H1 (cell line): ENCODE measurements around the gene TGM6. TPM values are rescaled to one million over a fixed set of nuclear protein-coding genes. Genes with fewer than 3 reads are reported as not detected.

ENCODE experiments used
- CTCF ChIA-PET: fragments of 300-600 bp; sonication (Branson Sonifier 250); formaldehyde crosslinking; loops from one replicate; lab custom pipeline; 2021; ENCODE audit not compliant: partially characterized antibody; lab: Charles Lee
- POLR2A ChIA-PET: fragments of 300-600 bp; sonication (Branson Sonifier 250); formaldehyde crosslinking; loops from one replicate; lab custom pipeline; 2021; ENCODE audit warnings: inconsistent platforms; ENCODE audit not compliant: partially characterized antibody; lab: Charles Lee
- DNase-seq, 2 experiments: peaks; one replicate each; pipeline versions ENCODE4 v3.0.0 to v3.0.0-alpha.2; 2010 to 2022; ENCODE audit warnings: low spot score in 2 of 2, low read depth in 1 of 2, mixed read lengths in 1 of 2
- FAIRE-seq: peaks from 2 replicates; lab custom pipeline; 2011; peaks lifted over from hg19 to GRCh38; lab: Jason Lieb, UNC
- H2AFZ ChIP-seq: 2 replicates; pipeline ENCODE4 v1.8.1; 2012; ENCODE audit warnings: low read length, inconsistent platforms
- H2AK5ac ChIP-seq: 2 replicates; pipeline ENCODE4 v1.6.1; 2013; ENCODE audit warnings: low read depth, low read length
- H2BK120ac ChIP-seq: replicated peaks from 2 replicates; pipeline ENCODE3; 2013; ENCODE audit warnings: low read depth, low read length, inconsistent platforms
- H2BK12ac ChIP-seq: 2 replicates; pipeline ENCODE4 v1.6.1; 2013; ENCODE audit warnings: low read depth, low read length
- H2BK15ac ChIP-seq: 2 replicates; pipeline ENCODE4 v1.6.1; 2013; ENCODE audit warnings: low read length
- H2BK20ac ChIP-seq: 2 replicates; pipeline ENCODE4 v1.6.1; 2013; ENCODE audit warnings: low read length
- H2BK5ac ChIP-seq: 2 replicates; pipeline ENCODE4 v1.6.1; 2013; ENCODE audit warnings: low read depth, low read length
- H3K14ac ChIP-seq: 2 replicates; pipeline ENCODE4 v1.6.1; 2013; ENCODE audit warnings: inconsistent platforms; ENCODE audit not compliant: insufficient read length
- H3K18ac ChIP-seq: 2 replicates; pipeline ENCODE4 v1.6.1; 2013; ENCODE audit warnings: low read length; ENCODE audit errors: extremely low read depth
- H3K23ac ChIP-seq: 2 replicates; pipeline ENCODE4 v1.6.1; 2013; ENCODE audit warnings: inconsistent platforms; ENCODE audit not compliant: insufficient read length
- H3K23me2 ChIP-seq: 2 replicates; pipeline ENCODE4 v1.6.1; 2013; ENCODE audit warnings: low read depth, low read length
- H3K27ac ChIP-seq: 2 replicates; pipeline ENCODE4 v1.6.1; 2011; ENCODE audit warnings: low read depth, low read length, inconsistent platforms
- H3K27me3 ChIP-seq, 4 experiments: replicated peaks in 1 of 4; 1 replicate in 1 of 4; 2 replicates in 3 of 4; pipeline versions ENCODE4 v1.6.1 to v1.8.1; 2011 to 2013; ENCODE audit warnings: low read length in 3 of 4, mild to moderate bottlenecking in 3 of 4, inconsistent platforms in 2 of 4, mixed read lengths in 2 of 4, moderate library complexity in 1 of 4; ENCODE audit not compliant: control insufficient read depth in 3 of 4, insufficient read depth in 3 of 4; ENCODE audit errors: extremely low read depth in 1 of 4
- H3K36me3 ChIP-seq, 4 experiments: 2 replicates each; pipeline versions ENCODE4 v1.6.1 to v1.8.1; 2011 to 2013; ENCODE audit warnings: mild to moderate bottlenecking in 4 of 4, low read length in 3 of 4, moderate library complexity in 2 of 4, control low read depth in 1 of 4, inconsistent platforms in 1 of 4; ENCODE audit not compliant: insufficient read depth in 4 of 4, control insufficient read depth in 2 of 4
- H3K4ac ChIP-seq: replicated peaks from 2 replicates; pipeline ENCODE3; 2013; ENCODE audit warnings: low read length, low read depth, mixed read lengths, inconsistent platforms; ENCODE audit not compliant: insufficient read length
- H3K4me1 ChIP-seq, 4 experiments: replicated peaks in 1 of 4; 1 replicate in 1 of 4; 2 replicates in 3 of 4; pipeline versions ENCODE4 v1.6.1 to v1.8.1; 2011 to 2013; ENCODE audit warnings: low read length in 3 of 4, inconsistent platforms in 2 of 4, mixed read lengths in 1 of 4; ENCODE audit not compliant: insufficient read depth in 4 of 4, control insufficient read depth in 3 of 4
- H3K4me2 ChIP-seq, 2 experiments: 2 replicates each; pipeline versions ENCODE4 v1.6.1 to v1.8.1; 2011 to 2013; ENCODE audit warnings: low read depth in 2 of 2, low read length in 2 of 2, control low read depth in 1 of 2, inconsistent platforms in 1 of 2, mild to moderate bottlenecking in 1 of 2; ENCODE audit not compliant: insufficient read depth in 1 of 2
- H3K4me3 ChIP-seq, 4 experiments: fragments of 200-600, 300-600 bp in 1 of 4; sonication (generic), shearing (Covaris generic), sonication (Bioruptor Twin) in 1 of 4; 2 replicates each; pipeline versions ENCODE4 v1.5.1 to v1.8.1; 2011 to 2016; ENCODE audit warnings: low read length in 4 of 4, low read depth in 3 of 4, control low read depth in 2 of 4, inconsistent platforms in 2 of 4, mild to moderate bottlenecking in 2 of 4, mixed read lengths in 1 of 4, moderate library complexity in 1 of 4; ENCODE audit not compliant: insufficient read depth in 2 of 4; ENCODE audit errors: extremely low read depth in 1 of 4
- H3K56ac ChIP-seq: replicated peaks from 2 replicates; pipeline ENCODE3; 2013; ENCODE audit warnings: low read depth, mild to moderate bottlenecking, mixed read lengths, low read length, inconsistent platforms; ENCODE audit not compliant: insufficient read length
- H3K79me1 ChIP-seq: 2 replicates; pipeline ENCODE4 v1.6.1; 2013; ENCODE audit warnings: low read depth, low read length, control low read depth
- H3K79me2 ChIP-seq, 2 experiments: 2 replicates each; pipeline versions ENCODE4 v1.6.1 to v1.8.1; 2012 to 2013; ENCODE audit warnings: low read length in 2 of 2, mild to moderate bottlenecking in 2 of 2, inconsistent platforms in 1 of 2; ENCODE audit not compliant: insufficient read depth in 2 of 2, control insufficient read depth in 1 of 2
- H3K9ac ChIP-seq, 4 experiments: replicated peaks in 1 of 4; 1 replicate in 1 of 4; 2 replicates in 3 of 4; pipeline versions ENCODE4 v1.6.1 to v1.8.1; 2011 to 2013; ENCODE audit warnings: low read depth in 3 of 4, low read length in 3 of 4, control low read depth in 2 of 4, mild to moderate bottlenecking in 2 of 4, moderate library complexity in 2 of 4, inconsistent platforms in 1 of 4; ENCODE audit errors: extremely low read depth in 1 of 4
- H3K9me3 ChIP-seq, 2 experiments: 2 replicates each; pipeline versions ENCODE4 v1.6.1 to v1.8.1; 2012 to 2013; ENCODE audit warnings: mild to moderate bottlenecking in 2 of 2, moderate library complexity in 2 of 2, control low read depth in 1 of 2, inconsistent platforms in 1 of 2, low read depth in 1 of 2, low read length in 1 of 2, mixed read lengths in 1 of 2; ENCODE audit not compliant: insufficient read depth in 2 of 2
- H4K20me1 ChIP-seq, 2 experiments: replicated peaks in 1 of 2; 2 replicates each; pipeline versions ENCODE3 to v1.8.1; 2011 to 2013; ENCODE audit warnings: inconsistent platforms in 2 of 2, low read length in 2 of 2, mild to moderate bottlenecking in 1 of 2; ENCODE audit not compliant: insufficient read depth in 2 of 2, control insufficient read depth in 1 of 2
- H4K5ac ChIP-seq: 2 replicates; pipeline ENCODE4 v1.6.1; 2013; ENCODE audit warnings: low read length, low read depth, mixed read lengths, inconsistent platforms; ENCODE audit not compliant: insufficient read length
- H4K8ac ChIP-seq: 2 replicates; pipeline ENCODE4 v1.8.0; 2013; ENCODE audit warnings: mild to moderate bottlenecking, moderate library complexity, low read length, inconsistent platforms; ENCODE audit not compliant: insufficient read depth; ENCODE audit errors: extremely low read depth
- H4K91ac ChIP-seq: replicated peaks from 2 replicates; pipeline ENCODE3; 2013; ENCODE audit warnings: low read length, mixed read lengths, inconsistent platforms; ENCODE audit not compliant: insufficient read length
- FOSL1 ChIP-seq: IDR thresholded peaks from 2 replicates; pipeline ENCODE4 v1.6.1; 2011; ENCODE audit warnings: mild to moderate bottlenecking, low read depth, low read length, moderate library complexity; ENCODE audit not compliant: insufficient read depth
- HDAC2 ChIP-seq, 2 experiments: fragments of 300-600 bp in 1 of 2; sonication (generic) in 1 of 2; IDR thresholded peaks; 2 replicates each; pipeline ENCODE4 v1.6.1; 2011 to 2012; ENCODE audit warnings: low read depth in 2 of 2, low read length in 2 of 2, mild to moderate bottlenecking in 2 of 2, moderate library complexity in 2 of 2, borderline replicate concordance in 1 of 2, inconsistent platforms in 1 of 2
- WGBS, 2 experiments: shearing (Covaris generic) in 1 of 2; methylation state at CpG; one replicate each; pipeline versions ENCODE4 v1.1.6 to v1.1.7; 2013 to 2015; ENCODE audit warnings: low lambda C conversion rate in 2 of 2, mixed read lengths in 2 of 2, inconsistent platforms in 1 of 2, low coverage in 1 of 2, missing lambda C conversion rate in 1 of 2; ENCODE audit not compliant: insufficient replicate concordance in 2 of 2, insufficient coverage in 1 of 2, insufficient read length in 1 of 2; ENCODE audit errors: extremely low coverage in 1 of 2, missing lambda C conversion rate in 1 of 2; 5-methylcytosine and 5-hydroxymethylcytosine counted together
- polyA plus RNA-seq, 7 experiments: library from polyadenylated mRNA; depleted of rRNA in 3 of 7; stranded (reverse) in 5 of 7; unstranded in 2 of 7; fragments of >200 nt in 5 of 7; fragments of 200-250 nt in 2 of 7; gene quantifications; 1 replicate in 5 of 7; 2 replicates in 1 of 7; 4 replicates in 1 of 7; pipeline versions ENCODE4 v1.2.1 to v1.2.3, GENCODE V29; 2011 to 2013; ENCODE audit warnings: missing spikeins in 2 of 7, mixed read lengths in 2 of 7
- total RNA-seq: library from RNA; stranded (reverse); fragmentation: NEBNext Ultra II Directional; extraction: Animal tissue kit (Norgen Biotek cat#: 25700); gene quantifications from 2 replicates; pipeline ENCODE4 v1.2.1, GENCODE V29; 2021

The TGM6 gene
- total and polyA plus RNA-seq, 2 of the 8 experiments (the other 6 are each of a cell fraction or from before 2014, with no cell fraction given) = 0.03 TPM; not detected in 1

- no peak overlapping the region for H3K18ac ChIP-seq
- H3K4me3 ChIP-seq = no peak overlapping the region
- no peaks in the 10 kb centered on the region for H3K36me3 ChIP-seq
- no peak overlapping the region for H3K14ac ChIP-seq
- H2BK120ac ChIP-seq = no peak overlapping the region
- H2BK15ac ChIP-seq = no peak overlapping the region
- WGBS, 2 experiments = 66% methylated on average over 2 of the region's 2 CpGs; no CpG with 5 or more reads in 1 of the 2 experiments
- ChIA-PET CTCF (interaction anchor here (0.8 to 1.7 kb wide), 5 partner anchors 17 to 374 kb away, joined by 3 to 8 read pairs (median 3); no protein-coding TSS in a partner anchor), POLR2A (interaction anchor here (1.0 kb wide), 1 partner anchor 111 kb away, joined by 3 read pairs; no protein-coding TSS in a partner anchor)
- H4K20me1 ChIP-seq = no peaks in the 10 kb centered on the region
- no peak overlapping the region for H3K4ac ChIP-seq
- no peak overlapping the region for H4K91ac ChIP-seq
- H2AFZ ChIP-seq = no peak overlapping the region
- no peak overlapping the region for H3K27ac ChIP-seq
- no peaks in the 10 kb centered on the region for H3K23me2 ChIP-seq
- H3K79me1 ChIP-seq = no peaks in the 10 kb centered on the region
- H4K5ac ChIP-seq = no peak overlapping the region
- no peaks in the 10 kb centered on the region for H3K27me3 ChIP-seq
- H2BK12ac ChIP-seq = no peak overlapping the region
- H3K23ac ChIP-seq = no peak overlapping the region
- no peak for FAIRE-seq
- H3K9ac ChIP-seq = no peak overlapping the region
- no peak overlapping the region for H2AK5ac ChIP-seq
- H4K8ac ChIP-seq = no peak overlapping the region
- H3K4me2 ChIP-seq = no peak overlapping the region
- H2BK20ac ChIP-seq = no peak overlapping the region
- H2BK5ac ChIP-seq = no peak overlapping the region
- TF ChIP-seq HDAC2 (IDR thresholded peaks at IDR 0.05; ENCODE audit: borderline replicate concordance in 1 of 2, low read depth in 2 of 2, low read length in 2 of 2) (no peak), FOSL1 (no peak)
- H3K9me3 ChIP-seq = no peaks in the 10 kb centered on the region
- no peaks in the 10 kb centered on the region for H3K4me1 ChIP-seq
- no peak overlapping the region for H3K56ac ChIP-seq
- H3K79me2 ChIP-seq = no peaks in the 10 kb centered on the region
- DNase-seq = no peak
Measured at GRCh38 chr20:2357114-2357513, 23.6 kb upstream of the TGM6 start.
